Parietal lobe (tissue), 1 donor: ENCODE data around the gene RTP2. TPM values are rescaled to one million over a fixed set of nuclear protein-coding genes. Genes with fewer than 3 reads are reported as not detected.

Source experiments
- total RNA-seq: library from RNA; depleted of rRNA; stranded (reverse); fragments of >200 nt; gene quantifications from one replicate; pipeline ENCODE4 v1.2.3, GENCODE V29; 2014

The RTP2 gene
- total RNA-seq, result not detected

GRCh38 chr3:187702507-187703033 is at the start of gene RTP2:
Gene RTP2, minus strand, starts transcription at chr3:187702557. Its CDS starts 429 bp downstream, at chr3:187702128.

DNA sequence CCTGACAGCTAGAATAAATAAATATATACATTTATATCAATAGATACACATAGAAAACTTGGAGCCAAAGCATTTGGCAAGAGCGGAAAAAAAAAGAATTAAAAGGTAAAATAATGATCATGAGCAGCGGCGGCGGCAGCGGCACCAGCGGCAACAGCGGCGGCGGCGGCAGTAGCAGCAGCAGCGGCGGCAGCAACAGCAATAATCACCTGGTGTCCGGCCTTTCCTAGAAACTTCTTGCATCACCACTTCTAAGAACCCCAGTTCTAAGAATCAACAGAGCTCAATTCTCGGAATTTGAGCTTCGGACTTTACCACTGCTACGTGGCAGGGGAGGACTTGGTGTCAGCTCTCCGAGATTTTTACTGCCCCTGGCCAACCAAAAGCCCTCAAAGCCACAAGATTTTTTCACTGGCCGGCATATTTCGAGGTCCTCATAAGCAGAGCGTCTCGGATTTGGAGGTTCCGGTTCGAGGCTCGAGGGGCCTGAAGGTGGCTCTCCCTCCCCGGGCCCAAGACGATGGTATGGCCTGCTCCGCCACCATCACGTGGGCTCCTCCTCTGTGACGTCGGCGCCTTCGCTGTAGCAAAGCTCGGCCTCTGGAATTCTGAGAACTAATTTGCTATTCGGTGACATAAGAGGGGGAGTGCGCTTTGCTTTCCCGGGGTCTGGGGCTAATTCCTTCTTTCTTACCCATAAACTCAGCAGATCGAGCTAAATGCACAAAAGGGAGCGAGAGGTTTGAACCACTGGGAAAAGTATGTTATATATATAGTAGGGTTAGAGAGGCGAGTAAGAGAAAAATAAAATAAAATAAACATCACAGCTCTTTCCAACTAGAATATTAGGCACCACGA is 43.1 kb upstream of the RTP2 start, which contains the start of gene BCL6:
Gene BCL6 (minus strand): TSS at position 268 of the 858 bp plus-strand sequence. CDS start 11,775 bp downstream, outside the sequence.

GRCh38 chr3:187669675-187670504 is 32.5 kb downstream of the RTP2 start, which contains the start of gene SST:
Gene SST, minus strand, starts transcription at chr3:187670394. Its CDS starts 103 bp downstream, at chr3:187670291.

Other genes with a start within 250 kb of the RTP2 start
- gene SST, start 32.2 kb downstream of the RTP2 start, total RNA-seq, result 16.6 TPM
- gene BCL6, start 42.9 kb upstream of the RTP2 start, total RNA-seq, result 65.4 TPM